Trophoblast cell (in vitro differentiated cells and primary cell): Measurements from ENCODE around the gene CCDC14.

ENCODE experiments used
- DNase-seq, 2 donors: peaks; one replicate each; pipeline ENCODE4 v3.0.0-alpha.2; 2016
- H2AFZ ChIP-seq: 2 replicates; pipeline ENCODE4 v1.6.1; 2013; ENCODE audit warnings: low read length, moderate library complexity, mild to moderate bottlenecking; ENCODE audit not compliant: insufficient read depth, poor library complexity
- H2AK5ac ChIP-seq: 2 replicates; pipeline ENCODE4 v1.6.1; 2013; ENCODE audit warnings: mild to moderate bottlenecking, low read length
- H2BK120ac ChIP-seq: 2 replicates; pipeline ENCODE4 v1.6.1; 2013; ENCODE audit warnings: low read length, mild to moderate bottlenecking, moderate library complexity; ENCODE audit not compliant: insufficient read depth, poor library complexity
- H2BK12ac ChIP-seq: 2 replicates; pipeline ENCODE4 v1.6.1; 2013; ENCODE audit warnings: mild to moderate bottlenecking, low read length, moderate library complexity
- H2BK5ac ChIP-seq: 2 replicates; pipeline ENCODE4 v1.6.1; 2013; ENCODE audit warnings: low read length, low read depth, moderate library complexity, mild to moderate bottlenecking; ENCODE audit not compliant: poor library complexity
- H3K14ac ChIP-seq: 2 replicates; pipeline ENCODE4 v1.6.1; 2013; ENCODE audit warnings: mild to moderate bottlenecking, low read length
- H3K18ac ChIP-seq: 2 replicates; pipeline ENCODE4 v1.6.1; 2013; ENCODE audit warnings: mild to moderate bottlenecking, low read length
- H3K23ac ChIP-seq: 2 replicates; pipeline ENCODE4 v1.6.1; 2013; ENCODE audit warnings: low read length
- H3K27ac ChIP-seq: 2 replicates; pipeline ENCODE4 v1.5.1; 2013; ENCODE audit warnings: low read depth, mild to moderate bottlenecking, inconsistent platforms, low read length, moderate library complexity
- H3K27me3 ChIP-seq: 2 replicates; pipeline ENCODE4 v1.6.1; 2013; ENCODE audit warnings: inconsistent platforms, mild to moderate bottlenecking, low read length, moderate library complexity; ENCODE audit not compliant: insufficient read depth
- H3K36me3 ChIP-seq, 2 experiments: 1 replicate in 1 of 2; 2 replicates in 1 of 2; pipeline ENCODE4 v1.6.1; 2013; ENCODE audit warnings: low read length in 2 of 2, mild to moderate bottlenecking in 2 of 2, moderate library complexity in 1 of 2; ENCODE audit not compliant: insufficient read depth in 2 of 2, control insufficient read depth in 1 of 2
- H3K4ac ChIP-seq: 2 replicates; pipeline ENCODE4 v1.6.1; 2013; ENCODE audit warnings: low read depth, mild to moderate bottlenecking, low read length, moderate library complexity
- H3K4me1 ChIP-seq, 2 experiments: 1 replicate in 1 of 2; 2 replicates in 1 of 2; pipeline ENCODE4 v1.6.1; 2013; ENCODE audit warnings: low read length in 2 of 2, mild to moderate bottlenecking in 2 of 2, moderate library complexity in 1 of 2; ENCODE audit not compliant: insufficient read depth in 2 of 2, control insufficient read depth in 1 of 2
- H3K4me2 ChIP-seq: 2 replicates; pipeline ENCODE4 v1.6.1; 2013; ENCODE audit warnings: inconsistent platforms, mild to moderate bottlenecking, low read length, moderate library complexity
- H3K4me3 ChIP-seq: 2 replicates; pipeline ENCODE4 v1.5.1; 2013; ENCODE audit warnings: mild to moderate bottlenecking, low read depth, low read length, inconsistent platforms
- H3K79me1 ChIP-seq: one replicate; pipeline ENCODE4 v1.6.1; 2013; ENCODE audit warnings: low read length
- H3K79me2 ChIP-seq: 2 replicates; pipeline ENCODE4 v1.6.1; 2013; ENCODE audit warnings: low read length, mild to moderate bottlenecking; ENCODE audit not compliant: control insufficient read depth, insufficient read depth, poor library complexity
- H3K9ac ChIP-seq: 2 replicates; pipeline ENCODE4 v1.6.1; 2013; ENCODE audit warnings: mild to moderate bottlenecking, low read length
- H3K9me3 ChIP-seq: 2 replicates; pipeline ENCODE4 v1.6.1; 2013; ENCODE audit warnings: low read depth, mild to moderate bottlenecking, control low read depth, inconsistent platforms, low read length; ENCODE audit not compliant: insufficient read depth
- H4K12ac ChIP-seq: 2 replicates; pipeline ENCODE4 v1.6.1; 2013; ENCODE audit warnings: low read depth, mild to moderate bottlenecking, low read length, moderate library complexity
- H4K8ac ChIP-seq: 2 replicates; pipeline ENCODE4 v1.6.1; 2013; ENCODE audit warnings: low read depth, mild to moderate bottlenecking, low read length, moderate library complexity
- H4K91ac ChIP-seq: one replicate; pipeline ENCODE4 v1.6.1; 2013; ENCODE audit warnings: low read depth, mild to moderate bottlenecking, low read length, moderate library complexity
- WGBS: extraction: QIAGEN DNeasy Blood & Tissue Kit; methylation state at CpG from one replicate; pipeline ENCODE4 v1.1.7; 2013; ENCODE audit warnings: missing lambda C conversion rate; ENCODE audit not compliant: insufficient read length, insufficient coverage; ENCODE audit errors: extremely low coverage; 5-methylcytosine and 5-hydroxymethylcytosine counted together

Gene CCDC14

GRCh38 chr3:123883701-123884202 lies 77.3 kb downstream of the CCDC14 start:
- H3K36me3 ChIP-seq, result no peaks in the 10 kb centered on the region
- no peak for DNase-seq
- H3K4me1 ChIP-seq, result peaks cover 10 to 21% of the 10 kb centered on the region in 2 experiments
- peak overlapping the region; percentile 2 for H3K23ac ChIP-seq
- peak overlapping the region; percentile 92 for H3K14ac ChIP-seq
- peak overlapping the region; percentile 68 for H2AK5ac ChIP-seq
- H3K4me3 ChIP-seq, result peak overlapping the region; percentile 66
- H4K8ac ChIP-seq, result peak overlapping the region; percentile 78
- no peaks in the 10 kb centered on the region for H3K27me3 ChIP-seq
- peak overlapping the region; percentile 92 for H3K18ac ChIP-seq
- peak overlapping the region; percentile 83 for H3K4me2 ChIP-seq
- peak overlapping the region; percentile 83 for H4K12ac ChIP-seq
- no CpG with 5 or more reads among the region's 29 CpGs for WGBS
- peak overlapping the region; percentile 30 for H3K9ac ChIP-seq
- peak overlapping the region; percentile 23 for H2BK5ac ChIP-seq
- H3K4ac ChIP-seq, result peak overlapping the region; percentile 67
- peak overlapping the region; percentile 64 for H4K91ac ChIP-seq
- peaks cover 4% of the 10 kb centered on the region for H3K79me2 ChIP-seq
- no peaks in the 10 kb centered on the region for H3K9me3 ChIP-seq
- peaks cover 7% of the 10 kb centered on the region for H3K79me1 ChIP-seq
- H3K27ac ChIP-seq, result no peak overlapping the region
- H2AFZ ChIP-seq, result peak overlapping the region; percentile 8
- H2BK12ac ChIP-seq, result peak overlapping the region; percentile 17
- H2BK120ac ChIP-seq, result peak overlapping the region; percentile 83

GRCh38 chr3:123883111-123883510 lies 77.9 kb downstream of the CCDC14 start:
- no CpG with 5 or more reads among the region's 4 CpGs for WGBS
- H3K14ac ChIP-seq, result no peak overlapping the region
- no peak overlapping the region for H3K4me3 ChIP-seq
- no peak overlapping the region for H3K18ac ChIP-seq
- no peak overlapping the region for H3K23ac ChIP-seq
- no peak overlapping the region for H2BK12ac ChIP-seq
- DNase-seq, result no peak
- H2BK120ac ChIP-seq, result no peak overlapping the region
- H2AFZ ChIP-seq, result no peak overlapping the region
- peak overlapping the region; percentile 83 for H3K4me2 ChIP-seq
- no peak overlapping the region for H3K27ac ChIP-seq
- H3K9ac ChIP-seq, result no peak overlapping the region
- H3K4ac ChIP-seq, result no peak overlapping the region
- H3K36me3 ChIP-seq, result no peaks in the 10 kb centered on the region
- no peak overlapping the region for H2AK5ac ChIP-seq
- peaks cover 4% of the 10 kb centered on the region for H3K79me2 ChIP-seq
- no peak overlapping the region for H4K8ac ChIP-seq
- H4K12ac ChIP-seq, result no peak overlapping the region
- H3K9me3 ChIP-seq, result no peaks in the 10 kb centered on the region
- H3K4me1 ChIP-seq, result peaks cover 10 to 21% of the 10 kb centered on the region in 2 experiments
- peaks cover 7% of the 10 kb centered on the region for H3K79me1 ChIP-seq
- H3K27me3 ChIP-seq, result no peaks in the 10 kb centered on the region
- no peak overlapping the region for H2BK5ac ChIP-seq
- no peak overlapping the region for H4K91ac ChIP-seq

- Histone ChIP-seq H3K4me3 (no peak overlapping the region), H2AK5ac (no peak overlapping the region), H3K79me2 (peaks cover 4% of the 10 kb centered on the region), H3K4me1 (peaks cover 10 to 23% of the 10 kb centered on the region in 2 experiments), H3K9me3 (no peaks in the 10 kb centered on the region), H3K79me1 (peaks cover 7% of the 10 kb centered on the region), H2BK120ac (no peak overlapping the region), H3K36me3 (no peaks in the 10 kb centered on the region), H3K23ac (no peak overlapping the region), H3K14ac (no peak overlapping the region), H3K18ac (no peak overlapping the region), H3K4me2 (no peak overlapping the region), H3K4ac (no peak overlapping the region), H3K27me3 (no peaks in the 10 kb centered on the region), H2AFZ (no peak overlapping the region), H4K91ac (peak overlapping the region; percentile 11), H4K8ac (no peak overlapping the region), H3K27ac (no peak overlapping the region), H3K9ac (no peak overlapping the region), H2BK5ac (no peak overlapping the region), H2BK12ac (no peak overlapping the region), H4K12ac (no peak overlapping the region)
- DNase-seq, result no peak
- no CpG with 5 or more reads among the region's 2 CpGs for WGBS
Measured at GRCh38 chr3:123881771-123882170, 79.3 kb downstream of the CCDC14 start.

- peak in 1 of 2 donors; percentile 62 for DNase-seq
- H3K14ac ChIP-seq, result no peak overlapping the region
- no peak overlapping the region for H4K91ac ChIP-seq
- H3K4me1 ChIP-seq, result peaks cover 10 to 23% of the 10 kb centered on the region in 2 experiments
- no peak overlapping the region for H2BK5ac ChIP-seq
- H4K12ac ChIP-seq, result no peak overlapping the region
- H3K4ac ChIP-seq, result no peak overlapping the region
- no CpG with 5 or more reads among the region's 6 CpGs for WGBS
- H3K18ac ChIP-seq, result no peak overlapping the region
- peaks cover 7% of the 10 kb centered on the region for H3K79me1 ChIP-seq
- no peaks in the 10 kb centered on the region for H3K27me3 ChIP-seq
- H3K27ac ChIP-seq, result no peak overlapping the region
- H2AFZ ChIP-seq, result no peak overlapping the region
- H3K4me3 ChIP-seq, result no peak overlapping the region
- no peak overlapping the region for H2BK120ac ChIP-seq
- no peaks in the 10 kb centered on the region for H3K9me3 ChIP-seq
- H3K23ac ChIP-seq, result no peak overlapping the region
- H3K79me2 ChIP-seq, result peaks cover 4% of the 10 kb centered on the region
- no peak overlapping the region for H3K9ac ChIP-seq
- H2BK12ac ChIP-seq, result no peak overlapping the region
- no peaks in the 10 kb centered on the region for H3K36me3 ChIP-seq
- H4K8ac ChIP-seq, result no peak overlapping the region
- H2AK5ac ChIP-seq, result no peak overlapping the region
- no peak overlapping the region for H3K4me2 ChIP-seq
Measured at GRCh38 chr3:123880998-123881561, 79.9 kb downstream of the CCDC14 start.
